ENCODE results near the gene SS18L1.

The SS18L1 gene

GRCh38 chr20:62229667-62230066 is 86.1 kb downstream of the SS18L1 start:
- no peak for DNase-seq

GRCh38 chr20:62230276-62230675 is 86.7 kb downstream of the SS18L1 start:
- no peak for DNase-seq

- no peak for DNase-seq
These were observed 87.1 kb downstream of the SS18L1 start for GRCh38 chr20:62230696-62231095.

- DNase-seq = no peak
These were observed 87.7 kb downstream of the SS18L1 start for GRCh38 chr20:62231292-62231691.
